SU-DHL-6 (cell line): ENCODE data around the gene TEKTIP1.

ENCODE experiments used
- H2AFZ ChIP-seq: fragments of 200-600 bp; sonication (generic); 2 replicates; pipeline ENCODE4 v1.6.1; 2014; ENCODE audit warnings: low read depth, mild to moderate bottlenecking, moderate library complexity, mixed read lengths, antibody characterized with exemption, low read length; ENCODE audit not compliant: severe bottlenecking
- H3F3A ChIP-seq: fragments of 200-600 bp; shearing (Covaris generic); 2 replicates; pipeline ENCODE4 v1.6.0; 2016; ENCODE audit warnings: antibody characterized with exemption, mild to moderate bottlenecking; ENCODE audit not compliant: insufficient read depth
- H3K27ac ChIP-seq: fragments of 200-600 bp; sonication (generic); 2 replicates; pipeline ENCODE4 v1.5.1; 2016; ENCODE audit warnings: low read depth, mild to moderate bottlenecking, low read length, moderate library complexity, mixed read lengths
- H3K27me3 ChIP-seq: fragments of 200-600 bp; sonication (generic), shearing (Covaris generic); 2 replicates; pipeline ENCODE4 v1.6.0; 2014; ENCODE audit warnings: mild to moderate bottlenecking, low read length
- H3K36me3 ChIP-seq: fragments of 200-600 bp; sonication (generic); 2 replicates; pipeline ENCODE4 v1.6.1; 2014; ENCODE audit warnings: mild to moderate bottlenecking, low read length, mixed read lengths
- H3K4me2 ChIP-seq: fragments of 300-600, 200-600 bp; shearing (Covaris generic), sonication (generic); 2 replicates; pipeline ENCODE4 v1.6.0; 2014; ENCODE audit warnings: low read length, low read depth, mild to moderate bottlenecking; ENCODE audit not compliant: poor library complexity, severe bottlenecking
- H3K4me3 ChIP-seq: fragments of 200-600 bp; sonication (generic); 2 replicates; pipeline ENCODE4 v1.5.1; 2014; ENCODE audit warnings: antibody characterized with exemption, low read length, mild to moderate bottlenecking, mixed read lengths; ENCODE audit not compliant: insufficient read depth, poor library complexity, severe bottlenecking
- H3K79me2 ChIP-seq: fragments of 200-600 bp; sonication (generic); 2 replicates; pipeline ENCODE4 v1.6.1; 2014; ENCODE audit warnings: mild to moderate bottlenecking, low read length, moderate library complexity; ENCODE audit not compliant: insufficient read depth
- H3K9ac ChIP-seq: fragments of 200-600 bp; sonication (generic); 2 replicates; pipeline ENCODE4 v1.7.0; 2014; ENCODE audit warnings: mild to moderate bottlenecking, low read length
- H3K9me2 ChIP-seq: fragments of 200-600 bp; sonication (generic); replicated peaks from 2 replicates; pipeline ENCODE4 v1.6.1; 2014; ENCODE audit warnings: low read length; ENCODE audit not compliant: insufficient read depth
- H3K9me3 ChIP-seq: fragments of 200-600 bp; sonication (generic); 2 replicates; pipeline ENCODE4 v1.6.1; 2014; ENCODE audit warnings: low read length, mixed read lengths; ENCODE audit not compliant: insufficient read depth
- H4K20me1 ChIP-seq: fragments of 200-600 bp; sonication (generic); 2 replicates; pipeline ENCODE4 v1.6.1; 2014; ENCODE audit warnings: low read depth, mild to moderate bottlenecking, antibody characterized with exemption, low read length, moderate library complexity, mixed read lengths
- EZH2phosphoT487 ChIP-seq: fragments of 200-600 bp; sonication (generic), shearing (Covaris generic); conservative IDR thresholded peaks from 2 replicates; pipeline ENCODE4 v1.6.1; 2018; ENCODE audit warnings: mild to moderate bottlenecking, antibody characterized with exemption, low read length, moderate library complexity, mixed read lengths
- TF ChIP-seq, protein P1 (sequence below): fragments of 200-600 bp; sonication (generic); IDR thresholded peaks from one replicate; pipeline ENCODE4 v1.5.1; 2017; ENCODE audit warnings: antibody characterized with exemption, mild to moderate bottlenecking, low read length, moderate library complexity; ENCODE audit not compliant: insufficient read depth, poor library complexity, severe bottlenecking

TEKTIP1 gene

DNA sequence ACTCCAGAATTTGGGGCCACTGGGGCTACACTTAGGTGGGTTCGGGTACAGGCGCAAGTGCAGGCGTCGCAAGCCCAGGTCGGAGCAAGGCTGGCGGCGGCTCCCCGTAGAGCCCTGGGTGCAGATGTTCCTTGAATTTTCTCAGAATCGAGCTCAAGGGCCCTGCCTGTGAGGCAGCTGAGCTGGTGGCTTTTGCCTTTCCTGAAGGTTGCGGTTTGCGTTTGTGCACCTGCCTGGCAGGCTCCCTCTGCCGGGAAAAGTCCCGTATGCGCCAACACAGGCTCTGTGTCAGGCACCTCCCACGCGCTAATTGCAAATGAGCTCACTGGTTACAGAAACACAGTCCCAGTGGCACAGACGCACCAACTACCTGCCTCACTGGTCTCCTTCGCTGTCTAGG lies 44.4 kb upstream of the TEKTIP1 start:
- no peak for TF ChIP-seq EZH2phosphoT487
- TF ChIP-seq, protein P1, sequence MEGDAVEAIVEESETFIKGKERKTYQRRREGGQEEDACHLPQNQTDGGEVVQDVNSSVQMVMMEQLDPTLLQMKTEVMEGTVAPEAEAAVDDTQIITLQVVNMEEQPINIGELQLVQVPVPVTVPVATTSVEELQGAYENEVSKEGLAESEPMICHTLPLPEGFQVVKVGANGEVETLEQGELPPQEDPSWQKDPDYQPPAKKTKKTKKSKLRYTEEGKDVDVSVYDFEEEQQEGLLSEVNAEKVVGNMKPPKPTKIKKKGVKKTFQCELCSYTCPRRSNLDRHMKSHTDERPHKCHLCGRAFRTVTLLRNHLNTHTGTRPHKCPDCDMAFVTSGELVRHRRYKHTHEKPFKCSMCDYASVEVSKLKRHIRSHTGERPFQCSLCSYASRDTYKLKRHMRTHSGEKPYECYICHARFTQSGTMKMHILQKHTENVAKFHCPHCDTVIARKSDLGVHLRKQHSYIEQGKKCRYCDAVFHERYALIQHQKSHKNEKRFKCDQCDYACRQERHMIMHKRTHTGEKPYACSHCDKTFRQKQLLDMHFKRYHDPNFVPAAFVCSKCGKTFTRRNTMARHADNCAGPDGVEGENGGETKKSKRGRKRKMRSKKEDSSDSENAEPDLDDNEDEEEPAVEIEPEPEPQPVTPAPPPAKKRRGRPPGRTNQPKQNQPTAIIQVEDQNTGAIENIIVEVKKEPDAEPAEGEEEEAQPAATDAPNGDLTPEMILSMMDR = no peak
- Histone ChIP-seq H3F3A (no peaks in the 10 kb centered on the region), H2AFZ (no peak overlapping the region), H3K4me2 (no peak overlapping the region), H3K27ac (no peak overlapping the region), H3K9me2 (no peaks in the 10 kb centered on the region), H4K20me1 (no peaks in the 10 kb centered on the region), H3K4me3 (no peak overlapping the region), H3K9ac (no peak overlapping the region), H3K27me3 (no peaks in the 10 kb centered on the region), H3K36me3 (no peaks in the 10 kb centered on the region), H3K79me2 (peaks cover 23% of the 10 kb centered on the region), H3K9me3 (no peaks in the 10 kb centered on the region)

DNA sequence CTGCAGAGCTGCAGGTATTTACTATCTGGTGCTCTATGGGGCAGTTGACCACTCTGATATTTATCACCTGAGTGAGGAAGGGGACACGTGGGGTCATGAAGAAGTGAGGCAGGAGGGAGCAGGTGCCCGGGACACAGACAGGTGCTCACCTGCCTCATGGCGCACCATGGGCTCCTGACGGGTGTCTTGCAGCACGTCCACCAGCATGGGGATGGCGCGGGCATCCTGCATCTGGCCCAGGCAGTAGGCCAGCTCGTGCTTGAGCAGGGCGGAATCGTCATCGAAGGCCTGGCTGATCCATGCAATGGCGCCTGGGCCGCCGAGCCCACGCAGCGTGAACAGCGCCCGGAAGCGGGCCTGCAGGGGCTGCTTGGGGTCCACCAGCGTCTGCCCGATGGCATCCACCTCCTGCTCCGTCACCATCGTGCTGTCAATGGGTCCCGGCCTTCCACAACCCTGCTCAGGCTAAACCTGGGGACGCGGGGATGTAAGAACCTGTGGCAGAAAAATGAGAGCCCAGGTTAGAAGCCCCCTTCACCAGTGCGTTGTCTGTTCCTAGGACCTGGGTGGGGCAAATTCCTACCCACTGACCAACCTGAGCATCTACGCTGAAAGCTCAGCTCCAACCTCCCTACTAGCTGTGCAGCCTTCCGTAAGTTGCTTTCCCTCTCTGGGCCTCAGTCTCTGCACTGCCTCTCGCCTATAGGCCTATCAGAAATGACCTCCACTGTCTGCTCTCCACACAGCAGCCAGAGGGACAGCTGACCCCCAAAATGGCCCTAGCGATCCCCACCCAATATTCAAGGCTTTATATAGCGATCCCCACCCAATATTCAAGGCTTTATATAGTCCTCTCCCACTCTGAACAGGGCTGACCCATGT lies 42.3 kb upstream of the TEKTIP1 start:
- no peak overlapping the region for H3K27ac ChIP-seq
- no peaks in the 10 kb centered on the region for H3K9me2 ChIP-seq
- no peaks in the 10 kb centered on the region for H4K20me1 ChIP-seq
- H3K9me3 ChIP-seq = no peaks in the 10 kb centered on the region
- H2AFZ ChIP-seq = no peak overlapping the region
- H3K27me3 ChIP-seq = no peaks in the 10 kb centered on the region
- H3K36me3 ChIP-seq = no peaks in the 10 kb centered on the region
- H3K9ac ChIP-seq = no peak overlapping the region
- no peaks in the 10 kb centered on the region for H3F3A ChIP-seq
- no peak for TF ChIP-seq EZH2phosphoT487
- TF ChIP-seq, protein P1 = no peak
- H3K4me3 ChIP-seq = no peak overlapping the region
- peaks cover 31% of the 10 kb centered on the region for H3K79me2 ChIP-seq
- no peak overlapping the region for H3K4me2 ChIP-seq

DNA sequence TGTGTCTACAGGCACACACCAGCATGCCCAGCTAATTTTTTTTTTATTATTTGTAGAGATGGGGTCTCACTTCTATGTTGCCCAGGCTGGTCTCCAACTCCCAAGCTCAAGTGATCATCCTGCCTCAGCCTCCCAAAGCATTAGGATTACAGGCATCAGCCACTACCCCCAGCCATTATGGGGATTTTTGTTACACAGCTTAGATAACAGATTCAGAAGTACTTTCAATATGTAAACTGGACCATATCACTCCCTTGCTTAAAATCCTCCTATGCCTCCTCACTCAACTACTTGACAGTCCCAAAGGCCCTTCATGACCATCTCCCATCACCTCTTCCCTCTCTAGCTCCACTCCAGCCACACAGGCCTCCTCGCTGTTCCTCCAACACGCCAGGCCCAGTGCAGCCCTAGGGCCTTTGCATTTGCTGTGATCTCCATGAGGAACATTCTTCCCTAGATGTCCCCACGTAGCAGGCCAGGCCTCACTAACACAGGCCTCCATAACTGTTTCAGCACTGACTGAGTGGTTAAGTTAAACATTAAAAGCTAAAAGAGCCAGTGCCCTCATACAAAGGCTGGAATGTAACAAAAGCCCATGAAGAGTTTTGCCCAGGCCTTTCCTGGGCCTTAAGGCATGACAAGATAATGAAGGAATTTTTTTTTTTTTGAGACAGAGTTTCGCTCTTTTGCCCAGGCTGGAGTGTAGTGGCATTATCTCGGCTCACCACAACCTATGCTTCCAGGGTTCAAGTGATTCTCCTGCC lies 41.0 kb upstream of the TEKTIP1 start:
- Histone ChIP-seq H2AFZ (no peak overlapping the region), H3K36me3 (no peaks in the 10 kb centered on the region), H3K27ac (no peak overlapping the region), H3K4me3 (no peak overlapping the region), H3K4me2 (no peak overlapping the region), H3K9me2 (no peaks in the 10 kb centered on the region), H3F3A (no peaks in the 10 kb centered on the region), H4K20me1 (no peaks in the 10 kb centered on the region), H3K79me2 (peaks cover 31% of the 10 kb centered on the region), H3K27me3 (no peaks in the 10 kb centered on the region), H3K9ac (no peak overlapping the region), H3K9me3 (no peaks in the 10 kb centered on the region)
- no peak for TF ChIP-seq EZH2phosphoT487
- TF ChIP-seq, protein P1 = no peak
